Smooth muscle cell of the umbilical artery (primary cell): Measurements from ENCODE around the gene NR5A2. TPM values are rescaled to one million over a fixed set of nuclear protein-coding genes. Genes with fewer than 3 reads are reported as not detected.

Experiments used
- total RNA-seq: library from RNA; depleted of rRNA; stranded (reverse); fragments of >200 nt; gene quantifications from 2 replicates; pipeline ENCODE4 v1.2.3, GENCODE V29; 2014

The NR5A2 gene
- total RNA-seq, result under 0.01 TPM in 1 of 2 replicates, not detected in the other

GRCh38 chr1:200027264-200027823 lies at the start of gene NR5A2:
TSS of gene NR5A2 (plus strand) at chr1:200027710. CDS start at chr1:200027848, 138 bp downstream.

